Sigmoid colon (tissue), 3 donors: ENCODE measurements around the gene HDAC4.

Experiments used
- CTCF ChIP-seq, 4 experiments: fragments of 450-650 bp in 3 of 4; fragments of 200-600 bp in 1 of 4; IDR thresholded peaks; one replicate each; pipeline ENCODE4 v1.5.1; 2016 to 2019; ENCODE audit warnings: antibody characterized with exemption in 4 of 4, mild to moderate bottlenecking in 3 of 4, moderate library complexity in 2 of 4
- POLR2A ChIP-seq, 2 donors: fragments of 450-650 bp; IDR thresholded peaks; one replicate each; pipeline ENCODE4 v1.6.1; 2016; ENCODE audit warnings: antibody characterized with exemption in 2 of 2, mild to moderate bottlenecking in 2 of 2, moderate library complexity in 2 of 2

GRCh38 chr2:239058766-239059165 lies 342.1 kb downstream of the HDAC4 start:
- TF ChIP-seq POLR2A (IDR thresholded peaks at IDR 0.05) (no peak), CTCF (IDR thresholded peaks at IDR 0.05) (no peak)
